ENCODE results near the gene JCAD. TPM values are rescaled to one million over a fixed set of nuclear protein-coding genes. Genes with fewer than 3 reads are reported as not detected.

The JCAD gene
- total RNA-seq, 2 donors from 2014 or later = 0.02 to 0.05 TPM

DNA sequence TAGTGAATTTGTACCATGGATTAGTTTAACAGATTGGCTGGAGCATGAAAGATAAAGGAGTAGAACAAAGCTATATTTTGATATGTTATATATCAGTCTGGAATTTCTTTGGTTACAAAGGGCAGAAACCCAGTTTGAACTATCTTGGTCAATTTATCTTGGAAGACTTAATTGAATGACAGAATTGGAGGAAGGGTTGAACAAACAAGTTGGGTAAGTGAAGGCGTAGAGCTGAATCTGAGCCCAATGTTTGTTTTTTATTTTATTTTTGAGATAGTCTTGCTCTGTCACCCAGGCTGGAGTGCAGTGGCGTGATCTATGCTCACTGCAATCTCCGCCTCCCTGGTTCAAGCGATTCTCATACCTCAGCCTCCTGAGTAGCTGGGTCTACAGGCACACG lies 21.8 kb upstream of the JCAD start:
- Mint-ChIP-seq H3K36me3 (no peaks in the 10 kb centered on the region), H3K27ac (no peak overlapping the region), H3K9me3 (peaks cover 0 to 3% of the 10 kb centered on the region in 2 donors)
- no peak for ATAC-seq
- no peak for DNase-seq (ENCODE audit: low spot score in 2 of 2)

GRCh38 chr10:30080161-30080560 lies 20.8 kb upstream of the JCAD start:
- ATAC-seq = no peak
- Mint-ChIP-seq H3K36me3 (no peaks in the 10 kb centered on the region), H3K27ac (no peak overlapping the region)

DNA sequence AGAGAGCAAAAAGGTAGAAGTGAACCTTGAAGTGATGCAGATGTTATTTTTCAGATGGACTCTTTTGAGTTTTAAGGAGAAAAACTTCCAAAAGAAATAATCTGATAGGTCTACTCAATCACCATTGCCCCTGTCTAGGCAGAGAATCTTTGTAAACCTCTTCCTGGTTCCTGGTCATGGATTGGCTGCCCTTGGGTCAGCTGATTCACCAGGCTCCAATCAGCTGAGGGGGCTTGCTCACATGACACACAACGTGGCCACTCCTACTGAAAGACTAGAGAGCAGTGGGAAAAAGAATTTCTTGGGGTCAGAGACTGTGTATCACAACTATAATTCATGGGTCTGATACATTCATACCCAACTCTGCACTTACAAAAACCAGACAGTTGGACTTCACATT lies 20.0 kb upstream of the JCAD start:
- no peak for ATAC-seq
- Mint-ChIP-seq H3K9me3 (peaks cover 0 to 3% of the 10 kb centered on the region in 2 donors), H3K27ac (no peak overlapping the region), H3K36me3 (no peaks in the 10 kb centered on the region)
- DNase-seq (ENCODE audit: low spot score in 2 of 2) = no peak

More at GRCh38 chr10:30080161-30080560, 20.8 kb upstream of the JCAD start:
- H3K9me3 Mint-ChIP-seq = peaks cover 0 to 3% of the 10 kb centered on the region in 2 donors
- no peak for DNase-seq (ENCODE audit: low spot score in 2 of 2)

- Mint-ChIP-seq H3K27ac (no peak overlapping the region), H3K36me3 (no peaks in the 10 kb centered on the region), H3K9me3 (peaks cover 0 to 3% of the 10 kb centered on the region in 2 donors)
- ATAC-seq (no peak), DNase-seq (ENCODE audit: low spot score in 2 of 2) (no peak)
Observed at GRCh38 chr10:30075481-30075880, 16.1 kb upstream of the JCAD start.

DNA sequence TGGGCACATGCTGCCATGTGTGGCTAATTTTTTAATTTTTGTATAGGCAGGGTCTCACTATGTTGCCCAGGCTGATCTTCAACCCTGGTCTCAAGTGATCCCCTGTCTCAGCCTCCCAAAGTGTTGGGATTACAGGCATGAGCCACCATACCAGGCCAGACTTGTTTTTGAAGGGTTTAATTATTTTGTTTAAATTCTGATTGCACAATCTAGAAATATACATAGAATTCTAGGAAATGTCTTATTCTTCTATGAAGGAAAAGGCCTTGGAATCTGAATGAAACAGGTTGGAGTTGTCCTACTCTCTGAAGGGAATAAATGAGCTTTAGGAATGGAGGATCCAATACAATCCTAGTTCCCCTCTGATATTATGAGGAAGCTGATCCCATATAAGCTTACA lies 15.5 kb upstream of the JCAD start:
- Mint-ChIP-seq H3K9me3 (no peaks in the 10 kb centered on the region), H3K36me3 (no peaks in the 10 kb centered on the region), H3K27ac (no peak overlapping the region)
- ATAC-seq = no peak
- no peak for DNase-seq (ENCODE audit: low spot score in 2 of 2)

GRCh38 chr10:30074090-30074489 lies 14.7 kb upstream of the JCAD start:
- no peak for ATAC-seq
- no peak for DNase-seq (ENCODE audit: low spot score in 2 of 2)
- Mint-ChIP-seq H3K27ac (no peak overlapping the region), H3K36me3 (no peaks in the 10 kb centered on the region), H3K9me3 (no peaks in the 10 kb centered on the region)

GRCh38 chr10:30073767-30074060 lies 14.3 kb upstream of the JCAD start:
- ATAC-seq = no peak
- H3K36me3 Mint-ChIP-seq = no peaks in the 10 kb centered on the region

GRCh38 chr10:30073045-30073766 lies 13.8 kb upstream of the JCAD start:
- ATAC-seq (no peak), DNase-seq (ENCODE audit: low spot score in 2 of 2) (no peak)
- H3K36me3 Mint-ChIP-seq = no peaks in the 10 kb centered on the region
- H3K27ac Mint-ChIP-seq = no peak overlapping the region
- H3K9me3 Mint-ChIP-seq = no peaks in the 10 kb centered on the region

More at GRCh38 chr10:30073767-30074060, 14.3 kb upstream of the JCAD start:
- no peak for DNase-seq (ENCODE audit: low spot score in 2 of 2)
- H3K9me3 Mint-ChIP-seq = no peaks in the 10 kb centered on the region
- H3K27ac Mint-ChIP-seq = no peak overlapping the region

DNA sequence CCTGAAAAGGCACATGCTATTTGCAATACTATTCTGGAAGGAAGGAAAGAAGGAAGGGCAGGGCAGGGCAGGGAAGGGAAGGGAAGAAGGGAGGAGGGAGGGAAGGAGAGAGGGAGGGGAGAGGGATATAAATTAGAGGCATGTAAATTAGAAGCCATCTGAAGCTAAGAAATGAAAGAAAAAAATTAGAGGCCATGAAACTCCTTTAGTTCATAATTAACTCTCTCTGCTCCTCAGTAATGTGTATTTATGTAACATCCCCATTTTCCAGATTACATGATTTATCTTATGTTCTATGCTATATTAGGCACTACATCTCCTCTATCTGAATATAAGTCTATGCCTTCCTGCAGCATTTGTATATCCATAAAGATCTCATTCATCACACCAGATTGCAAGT lies 12.7 kb upstream of the JCAD start:
- H3K27ac Mint-ChIP-seq = no peak overlapping the region
- H3K36me3 Mint-ChIP-seq = no peaks in the 10 kb centered on the region
- ATAC-seq (no peak), DNase-seq (ENCODE audit: low spot score in 2 of 2) (no peak)
- H3K9me3 Mint-ChIP-seq = no peaks in the 10 kb centered on the region

DNA sequence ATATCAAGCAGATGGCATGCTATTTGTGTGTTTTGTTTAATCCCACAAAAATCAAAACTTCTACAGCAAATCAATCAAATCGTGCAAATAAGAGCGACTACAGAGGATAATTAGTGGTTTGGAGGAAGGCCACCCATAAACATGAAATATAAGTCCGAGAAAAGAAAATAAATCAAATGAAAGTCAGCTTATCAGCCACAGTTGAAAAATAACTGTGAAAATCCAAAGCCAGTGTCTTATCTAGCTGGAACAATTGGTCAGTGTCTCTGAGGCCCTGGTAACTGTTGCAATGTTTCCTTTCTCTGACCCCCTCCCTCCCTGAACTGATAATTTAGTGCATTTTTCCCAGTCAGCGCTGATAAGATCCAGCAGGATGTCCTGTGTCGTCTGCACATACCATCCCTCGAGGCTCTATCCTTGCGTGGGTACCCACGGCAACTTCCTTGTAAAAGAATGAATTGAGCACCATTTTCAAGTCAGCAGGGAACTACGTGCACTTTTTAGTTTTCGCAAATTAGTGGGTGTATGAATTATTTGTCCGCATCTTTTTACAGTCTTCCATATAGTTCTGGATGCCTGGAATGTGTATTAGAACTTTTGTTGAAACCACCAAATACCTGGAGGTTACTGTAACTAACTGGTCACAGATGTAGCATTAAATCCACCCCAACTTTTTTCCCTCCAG lies 10.8 kb upstream of the JCAD start:
- ATAC-seq (no peak), DNase-seq (ENCODE audit: low spot score in 2 of 2) (no peak)
- Mint-ChIP-seq H3K9me3 (no peaks in the 10 kb centered on the region), H3K36me3 (no peaks in the 10 kb centered on the region), H3K27ac (no peak overlapping the region)

GRCh38 chr10:30068492-30069223 lies 9.3 kb upstream of the JCAD start:
- Mint-ChIP-seq H3K9me3 (no peaks in the 10 kb centered on the region), H3K27ac (no peak overlapping the region), H3K36me3 (no peaks in the 10 kb centered on the region)
- ATAC-seq (no peak), DNase-seq (ENCODE audit: low spot score in 2 of 2) (no peak)

GRCh38 chr10:30063099-30063498 lies 3.7 kb upstream of the JCAD start:
- Mint-ChIP-seq H3K36me3 (peaks cover 0 to 6% of the 10 kb centered on the region in 2 donors), H3K27ac (no peak overlapping the region), H3K9me3 (no peaks in the 10 kb centered on the region)
- DNase-seq (ENCODE audit: low spot score in 2 of 2) (no peak), ATAC-seq (no peak)

GRCh38 chr10:30062582-30062981 lies 3.2 kb upstream of the JCAD start:
- Mint-ChIP-seq H3K9me3 (no peaks in the 10 kb centered on the region), H3K27ac (no peak overlapping the region), H3K36me3 (peaks cover 0 to 10% of the 10 kb centered on the region in 2 donors)
- no peak for ATAC-seq
- no peak for DNase-seq (ENCODE audit: low spot score in 2 of 2)

DNA sequence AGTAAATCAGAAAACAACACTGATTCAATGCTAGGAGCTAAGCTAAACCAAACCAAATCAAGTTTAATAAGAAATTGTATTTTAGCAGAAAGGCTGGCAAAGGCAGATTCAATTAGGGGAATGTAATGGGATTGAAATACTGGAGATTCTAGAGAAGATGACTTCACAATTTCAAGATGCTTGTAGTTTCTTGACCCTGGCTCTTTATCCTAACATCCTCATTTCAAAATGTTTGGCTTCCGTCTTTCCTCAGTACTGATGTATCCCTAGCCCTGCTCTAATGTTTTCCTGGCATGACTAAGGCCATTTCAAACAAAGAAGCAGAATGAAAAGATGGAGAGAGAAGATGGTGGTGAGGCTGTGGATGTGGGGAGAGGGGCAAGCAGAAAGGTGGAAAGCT lies 2.7 kb upstream of the JCAD start:
- no peak overlapping the region for H3K27ac Mint-ChIP-seq
- ATAC-seq (no peak), DNase-seq (ENCODE audit: low spot score in 2 of 2) (no peak)
- no peaks in the 10 kb centered on the region for H3K9me3 Mint-ChIP-seq
- peaks cover 0 to 10% of the 10 kb centered on the region in 2 donors for H3K36me3 Mint-ChIP-seq

DNA sequence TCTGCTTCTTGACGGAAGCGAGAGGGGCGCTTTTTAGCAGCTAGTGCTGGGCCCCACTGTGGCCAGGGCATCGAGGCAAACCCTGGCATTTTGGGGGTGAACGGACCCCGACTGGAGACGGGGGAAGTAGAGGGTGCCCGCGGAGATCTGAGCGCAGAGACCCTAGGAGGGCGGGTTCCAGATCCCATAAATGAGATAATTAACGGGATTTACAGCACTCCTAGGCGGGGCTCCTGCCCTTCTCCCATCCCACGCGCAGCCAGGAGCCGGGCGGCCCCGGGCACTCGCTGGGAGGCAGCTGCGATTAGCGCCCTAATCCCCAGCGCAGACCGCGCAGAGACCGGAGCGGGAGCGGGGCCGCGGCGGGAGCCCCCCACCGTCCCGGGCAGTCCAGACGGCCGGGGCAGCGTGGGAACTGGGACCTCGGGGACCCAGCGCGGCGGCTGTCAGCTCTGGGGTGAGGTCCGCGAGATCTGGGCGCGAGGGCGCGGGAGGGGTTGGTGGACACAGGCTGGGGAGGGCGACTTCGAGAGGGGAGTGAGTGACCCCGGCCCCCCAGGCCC lies 735 bp downstream of the JCAD start:
- peak in 1 of 2 donors; percentile 7 for ATAC-seq

DNA sequence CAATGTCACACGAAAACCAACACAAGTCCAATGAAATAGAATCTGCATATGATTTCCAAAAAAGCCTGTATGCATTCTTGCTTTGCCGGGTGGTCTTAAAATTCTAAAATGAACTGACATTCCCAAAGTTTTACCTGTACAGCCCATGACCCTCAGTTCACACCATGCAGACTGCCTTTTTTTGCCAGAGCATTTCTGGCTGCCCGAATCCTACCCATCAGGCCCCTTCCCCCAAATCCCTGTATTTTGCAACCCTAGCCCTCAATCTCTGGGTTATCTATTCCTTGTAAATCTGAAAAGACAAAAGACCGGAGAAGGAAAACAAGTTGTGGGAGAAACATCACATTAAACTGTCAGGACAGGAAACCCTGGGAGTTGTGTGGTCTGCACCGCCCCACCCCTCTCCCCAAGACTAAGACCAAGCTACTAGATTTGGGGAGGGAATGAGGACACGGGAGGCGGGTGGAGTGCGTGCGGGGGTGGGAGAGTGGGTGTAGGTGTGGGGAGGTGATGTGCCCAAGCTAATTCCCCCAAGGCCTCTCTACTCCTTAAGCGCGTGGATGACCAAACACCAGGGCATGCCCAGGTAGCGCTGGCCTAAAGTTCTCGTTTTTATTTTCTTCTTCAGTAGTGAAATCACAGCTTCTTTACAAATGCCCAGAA lies 1.4 kb downstream of the JCAD start:
- no peak for ATAC-seq
- no peak for DNase-seq (ENCODE audit: low spot score in 2 of 2)

More for the DNA sequence above, 735 bp downstream of the JCAD start:
- Mint-ChIP-seq H3K36me3 (peaks cover 0 to 10% of the 10 kb centered on the region in 2 donors), H3K27ac (no peak overlapping the region), H3K9me3 (no peaks in the 10 kb centered on the region)
- DNase-seq (ENCODE audit: low spot score in 2 of 2) = no peak

GRCh38 chr10:30057421-30057841 lies 2.0 kb downstream of the JCAD start:
- Mint-ChIP-seq H3K9me3 (no peaks in the 10 kb centered on the region), H3K36me3 (peaks cover 0 to 10% of the 10 kb centered on the region in 2 donors), H3K27ac (no peak overlapping the region)
- ATAC-seq (no peak), DNase-seq (ENCODE audit: low spot score in 2 of 2) (no peak)

More for the DNA sequence above, 1.4 kb downstream of the JCAD start:
- peaks cover 0 to 10% of the 10 kb centered on the region in 2 donors for H3K36me3 Mint-ChIP-seq
- no peaks in the 10 kb centered on the region for H3K9me3 Mint-ChIP-seq
- H3K27ac Mint-ChIP-seq = no peak overlapping the region

Data from activated naive CD4-positive, alpha-beta T cell treated with anti-CD3 and anti-CD28 coated beads, Interleukin-2, amount 50 U/mL, for 72 hours (primary cell).